Stomach smooth muscle (tissue), 2 donors: Measurements from ENCODE around the gene IL23R.

Experiments used
- H3K27ac ChIP-seq: one replicate; pipeline ENCODE4 v1.7.0; 2013; ENCODE audit warnings: mild to moderate bottlenecking, low read length, inconsistent platforms
- H3K27me3 ChIP-seq, 2 donors: one replicate each; pipeline ENCODE4 v1.7.0; 2013; ENCODE audit warnings: low read length in 2 of 2; ENCODE audit not compliant: insufficient read depth in 2 of 2, control insufficient read depth in 1 of 2
- H3K36me3 ChIP-seq, 2 donors: one replicate each; pipeline ENCODE4 v1.7.0; 2013; ENCODE audit warnings: low read length in 2 of 2; ENCODE audit not compliant: control insufficient read depth in 2 of 2, insufficient read depth in 2 of 2
- H3K4me1 ChIP-seq: one replicate; pipeline ENCODE4 v1.7.0; 2013; ENCODE audit warnings: low read length; ENCODE audit not compliant: control insufficient read depth, insufficient read depth
- H3K4me3 ChIP-seq, 2 donors: one replicate each; pipeline ENCODE4 v1.7.0; 2013; ENCODE audit warnings: low read length in 2 of 2
- H3K9ac ChIP-seq, 2 donors: one replicate each; pipeline ENCODE4 v1.7.0; 2013; ENCODE audit warnings: low read length in 2 of 2, mild to moderate bottlenecking in 1 of 2
- H3K9me3 ChIP-seq, 2 donors: one replicate each; pipeline ENCODE4 v1.7.0; 2013; ENCODE audit warnings: low read length in 2 of 2; ENCODE audit not compliant: control insufficient read depth in 2 of 2
- donor health status: healthy.
- donor health status: Pancreatic carcinoma.

The IL23R gene

DNA sequence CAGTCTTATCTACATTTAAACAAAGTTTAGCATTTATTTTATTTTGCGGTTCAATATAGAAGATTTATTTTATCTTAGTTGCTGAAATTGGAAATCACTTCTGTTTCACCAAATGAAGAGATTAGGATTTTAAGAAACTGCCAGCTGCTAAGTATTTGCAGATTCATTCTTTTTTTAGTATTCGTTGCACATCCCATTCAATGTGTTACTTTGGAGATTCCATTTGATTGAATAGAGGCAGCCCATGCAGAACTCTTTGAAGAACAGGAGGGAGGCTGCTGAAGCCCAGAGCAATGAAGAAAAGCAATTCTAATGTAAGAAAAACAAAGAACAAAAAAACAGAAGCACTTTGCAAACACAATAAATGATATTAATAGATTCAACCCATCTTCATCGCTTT, 102.8 kb downstream of the IL23R start:
- Histone ChIP-seq H3K4me3 (no peak overlapping the region), H3K27ac (no peak overlapping the region), H3K9me3 (peaks cover 0 to 2% of the 10 kb centered on the region in 2 donors), H3K36me3 (no peaks in the 10 kb centered on the region), H3K9ac (no peak overlapping the region), H3K4me1 (no peaks in the 10 kb centered on the region), H3K27me3 (no peaks in the 10 kb centered on the region)

DNA sequence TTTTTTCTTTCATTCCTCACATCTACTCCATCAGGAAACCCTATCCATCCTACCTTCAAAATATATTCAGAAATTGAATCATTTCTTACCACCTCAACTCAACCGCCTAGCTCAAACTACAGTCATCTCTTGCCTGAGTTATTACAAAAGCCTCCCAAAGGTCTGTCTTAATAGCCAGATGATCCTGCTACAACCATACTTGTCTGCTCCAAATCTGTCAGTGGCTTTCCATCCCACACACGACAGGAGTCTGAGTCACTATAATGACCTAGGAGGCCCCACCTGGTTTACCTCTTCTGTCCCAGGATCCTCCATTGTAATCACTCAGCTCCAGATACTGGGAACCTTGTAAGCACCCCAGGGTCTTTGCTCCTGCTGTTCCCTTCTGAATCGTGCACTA, 104.3 kb downstream of the IL23R start:
- Histone ChIP-seq H3K27me3 (no peaks in the 10 kb centered on the region), H3K4me1 (no peaks in the 10 kb centered on the region), H3K36me3 (no peaks in the 10 kb centered on the region), H3K27ac (no peak overlapping the region), H3K4me3 (no peak overlapping the region), H3K9ac (no peak overlapping the region), H3K9me3 (peaks cover 0 to 2% of the 10 kb centered on the region in 2 donors)

DNA sequence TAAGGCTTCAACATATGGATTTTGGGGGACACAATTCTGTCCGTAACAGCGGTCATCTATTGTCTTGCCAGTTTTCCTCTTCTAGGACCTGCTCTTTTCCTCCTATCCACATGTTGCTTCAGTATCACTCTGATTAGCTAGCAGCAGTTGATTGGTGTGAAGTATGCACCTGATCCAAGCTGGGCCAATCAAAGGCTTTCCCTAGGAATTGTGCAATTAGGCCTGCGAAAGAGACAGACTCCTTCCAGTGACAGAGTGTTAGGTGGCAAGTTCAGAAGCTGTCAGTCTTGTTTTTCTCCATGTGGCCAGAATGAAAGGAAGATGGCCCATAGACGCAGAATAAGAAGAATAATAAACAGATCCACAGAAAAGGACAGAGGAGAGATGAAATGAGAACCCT, 107.3 kb downstream of the IL23R start:
- Histone ChIP-seq H3K9ac (no peak overlapping the region), H3K9me3 (peaks cover 0 to 2% of the 10 kb centered on the region in 2 donors), H3K4me3 (no peak overlapping the region), H3K4me1 (no peaks in the 10 kb centered on the region), H3K27me3 (no peaks in the 10 kb centered on the region), H3K36me3 (no peaks in the 10 kb centered on the region), H3K27ac (no peak overlapping the region)

DNA sequence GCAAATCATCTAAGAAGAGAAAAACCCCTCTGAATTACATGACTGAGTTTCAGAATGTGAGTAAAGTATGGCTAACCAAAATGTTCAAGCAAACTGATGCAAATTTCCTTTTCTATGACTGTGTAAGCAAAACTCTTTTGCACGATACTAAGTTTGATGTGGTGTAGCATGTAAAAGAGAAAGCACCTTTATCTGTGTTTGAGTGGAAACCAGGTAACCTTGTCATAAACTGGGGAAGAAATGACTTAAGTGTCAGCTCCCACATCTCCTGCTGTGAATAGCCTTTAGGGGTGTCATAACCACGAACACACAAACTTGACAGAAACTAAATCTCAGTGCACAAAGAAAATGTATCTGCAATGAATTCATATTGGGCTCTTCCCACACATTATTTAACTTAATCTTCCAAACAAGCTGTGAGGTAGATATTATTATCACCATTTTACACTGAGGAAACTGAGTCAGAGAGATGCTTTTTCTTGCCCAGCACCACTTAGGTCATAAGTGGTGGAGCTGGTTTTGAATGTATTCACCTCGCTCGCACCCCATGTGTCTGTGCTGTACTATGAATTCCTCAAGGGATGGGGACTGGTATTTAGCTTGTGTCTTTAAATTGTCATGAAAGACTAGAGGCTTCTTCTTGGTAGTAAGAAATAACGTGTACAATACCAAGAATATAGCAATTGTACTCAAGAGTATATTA, 108.5 kb downstream of the IL23R start:
- Histone ChIP-seq H3K4me3 (no peak overlapping the region), H3K27me3 (no peaks in the 10 kb centered on the region), H3K9me3 (peaks cover 0 to 2% of the 10 kb centered on the region in 2 donors), H3K9ac (no peak overlapping the region), H3K4me1 (no peaks in the 10 kb centered on the region), H3K36me3 (no peaks in the 10 kb centered on the region), H3K27ac (no peak overlapping the region)

DNA sequence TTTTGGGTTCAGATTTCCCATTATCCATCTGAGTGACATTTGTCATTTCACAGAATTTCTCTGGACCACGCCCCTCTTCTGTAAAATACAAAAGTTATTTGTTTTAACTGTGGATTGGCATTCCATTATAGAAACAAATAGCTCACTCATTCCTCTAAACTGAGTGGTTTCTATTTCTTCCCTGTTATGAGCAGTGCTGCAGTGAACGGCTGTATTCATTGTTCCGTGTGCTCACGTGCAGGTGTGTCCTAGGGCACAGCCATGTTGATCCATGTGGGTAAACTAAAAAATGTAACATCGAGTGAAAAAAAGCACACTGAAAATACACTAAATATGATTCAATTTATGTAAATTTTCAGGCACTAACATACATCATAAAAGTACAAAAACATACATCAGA, 114.4 kb downstream of the IL23R start:
- H3K36me3 ChIP-seq, result no peaks in the 10 kb centered on the region
- H3K9ac ChIP-seq, result no peak overlapping the region
- H3K27ac ChIP-seq, result no peak overlapping the region
- no peak overlapping the region for H3K4me3 ChIP-seq
- no peaks in the 10 kb centered on the region for H3K4me1 ChIP-seq
- H3K9me3 ChIP-seq, result no peaks in the 10 kb centered on the region
- H3K27me3 ChIP-seq, result no peaks in the 10 kb centered on the region

DNA sequence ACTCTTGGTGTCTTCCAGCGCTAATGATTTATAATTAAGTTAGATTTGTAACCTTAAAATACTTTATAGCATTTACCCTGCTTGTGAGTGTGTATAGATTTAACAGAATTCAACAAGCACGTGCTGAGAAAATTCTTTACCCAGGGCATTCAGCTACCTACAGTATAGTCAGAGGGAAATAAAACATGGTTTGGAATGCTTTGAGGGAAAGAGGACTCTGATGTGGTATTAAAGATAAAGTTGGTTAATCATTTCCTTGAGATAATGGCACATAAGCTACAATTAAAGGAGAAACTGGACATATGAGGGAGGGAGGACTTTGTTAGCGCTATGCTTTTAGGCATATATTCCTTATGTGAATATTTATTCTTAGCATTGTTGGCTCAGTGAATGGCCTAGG, 115.0 kb downstream of the IL23R start:
- Histone ChIP-seq H3K27me3 (no peaks in the 10 kb centered on the region), H3K9me3 (no peaks in the 10 kb centered on the region), H3K9ac (no peak overlapping the region), H3K4me3 (no peak overlapping the region), H3K36me3 (no peaks in the 10 kb centered on the region), H3K4me1 (no peaks in the 10 kb centered on the region), H3K27ac (no peak overlapping the region)

DNA sequence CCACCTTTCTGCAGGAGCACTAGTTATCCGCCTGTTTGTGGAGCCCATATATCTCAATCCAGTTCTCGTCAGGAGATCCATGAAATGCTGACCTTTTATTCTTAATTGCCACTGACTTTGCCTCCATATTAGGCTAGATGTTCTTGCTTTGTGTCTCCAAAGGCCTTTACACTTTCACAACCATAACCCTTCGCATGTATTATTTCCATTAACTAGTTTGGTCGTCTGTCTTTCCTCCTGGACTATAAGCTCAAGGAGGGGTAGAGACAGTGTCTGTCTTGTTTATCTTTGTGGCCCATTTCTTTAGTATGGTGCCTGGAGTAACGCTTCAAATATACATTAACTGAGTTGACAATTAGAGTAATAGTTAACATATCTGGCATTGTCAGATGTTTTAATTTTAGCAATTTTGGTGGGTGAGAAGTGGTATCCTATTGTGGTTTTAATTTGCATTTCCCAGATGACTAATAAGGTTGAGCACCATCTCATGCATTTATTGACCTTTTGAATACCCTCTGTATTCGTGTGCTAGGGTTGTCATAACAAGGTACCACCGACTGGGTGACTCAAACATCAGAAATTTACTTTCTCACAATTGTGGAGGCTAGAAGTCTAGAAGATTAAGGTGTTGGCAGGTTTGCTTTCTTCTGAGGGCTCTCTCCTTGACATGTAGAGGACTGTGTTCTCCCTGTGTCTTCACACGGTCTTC, 119.7 kb downstream of the IL23R start:
- no peak overlapping the region for H3K27ac ChIP-seq
- no peak overlapping the region for H3K4me3 ChIP-seq
- H3K36me3 ChIP-seq, result no peaks in the 10 kb centered on the region
- no peaks in the 10 kb centered on the region for H3K27me3 ChIP-seq
- H3K9me3 ChIP-seq, result no peaks in the 10 kb centered on the region
- H3K4me1 ChIP-seq, result no peaks in the 10 kb centered on the region
- no peak overlapping the region for H3K9ac ChIP-seq

DNA sequence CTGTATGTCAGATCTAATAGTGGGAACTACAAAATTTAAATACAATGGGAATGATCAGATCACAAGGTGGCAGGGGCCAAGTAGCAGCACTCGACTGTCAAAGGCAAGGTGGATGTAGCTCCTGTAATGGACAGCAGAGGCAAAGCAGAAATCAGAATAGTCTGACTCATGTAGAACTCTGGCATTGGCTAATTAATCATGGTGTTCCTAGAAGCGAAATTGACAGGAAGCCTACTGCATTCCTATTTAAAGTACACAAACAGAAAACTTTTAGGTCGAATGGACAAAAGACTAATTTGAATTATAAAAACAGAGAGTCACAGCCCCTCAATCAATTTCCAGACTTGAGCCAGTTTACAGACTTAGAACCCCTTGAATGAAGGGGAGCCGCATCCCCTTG, 124.0 kb downstream of the IL23R start:
- H3K4me3 ChIP-seq, result no peak overlapping the region
- H3K4me1 ChIP-seq, result no peaks in the 10 kb centered on the region

DNA sequence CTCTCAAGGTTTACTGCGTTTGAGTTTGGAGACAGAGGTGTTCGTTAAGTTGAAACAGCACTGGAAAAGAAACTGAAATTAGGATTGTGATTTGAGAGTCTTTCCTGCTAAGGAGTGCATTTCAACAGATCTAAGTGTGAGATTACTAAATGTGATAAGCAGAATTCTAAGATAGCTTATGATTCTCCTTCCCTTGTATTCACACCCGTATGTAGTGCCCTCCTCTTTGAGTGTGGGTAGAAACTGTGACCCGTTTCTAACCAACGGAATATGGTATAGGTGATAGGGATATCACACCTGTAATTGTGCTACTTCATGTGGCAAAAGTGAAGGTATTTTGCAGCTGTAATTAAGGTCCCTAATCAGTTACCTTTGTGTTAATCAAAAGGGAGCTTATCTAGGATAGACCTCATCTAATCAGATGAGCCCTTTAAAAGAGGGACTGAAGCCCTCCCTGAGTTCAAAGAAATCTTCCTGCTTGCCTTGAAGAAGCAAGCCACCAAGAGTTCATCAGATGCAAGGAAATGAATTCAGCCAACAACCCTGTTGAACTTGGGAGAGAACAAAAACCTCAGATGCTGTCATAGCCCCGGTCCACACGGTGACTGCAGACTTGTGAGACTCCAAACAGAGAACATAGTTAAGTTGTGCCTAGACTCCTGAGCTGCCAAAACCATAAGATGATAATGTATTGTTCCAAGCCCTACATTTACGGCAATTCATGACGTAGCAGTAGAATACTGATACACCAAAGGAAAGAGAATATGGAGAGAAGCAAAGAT, 128.8 kb downstream of the IL23R start:
- H3K36me3 ChIP-seq, result no peaks in the 10 kb centered on the region
- no peaks in the 10 kb centered on the region for H3K4me1 ChIP-seq
- no peak overlapping the region for H3K27ac ChIP-seq
- no peaks in the 10 kb centered on the region for H3K27me3 ChIP-seq
- H3K4me3 ChIP-seq, result no peak overlapping the region
- no peak overlapping the region for H3K9ac ChIP-seq
- no peaks in the 10 kb centered on the region for H3K9me3 ChIP-seq

More for the DNA sequence above, 124.0 kb downstream of the IL23R start:
- Histone ChIP-seq H3K27me3 (no peaks in the 10 kb centered on the region), H3K27ac (no peak overlapping the region), H3K9me3 (no peaks in the 10 kb centered on the region), H3K36me3 (no peaks in the 10 kb centered on the region), H3K9ac (no peak overlapping the region)

DNA sequence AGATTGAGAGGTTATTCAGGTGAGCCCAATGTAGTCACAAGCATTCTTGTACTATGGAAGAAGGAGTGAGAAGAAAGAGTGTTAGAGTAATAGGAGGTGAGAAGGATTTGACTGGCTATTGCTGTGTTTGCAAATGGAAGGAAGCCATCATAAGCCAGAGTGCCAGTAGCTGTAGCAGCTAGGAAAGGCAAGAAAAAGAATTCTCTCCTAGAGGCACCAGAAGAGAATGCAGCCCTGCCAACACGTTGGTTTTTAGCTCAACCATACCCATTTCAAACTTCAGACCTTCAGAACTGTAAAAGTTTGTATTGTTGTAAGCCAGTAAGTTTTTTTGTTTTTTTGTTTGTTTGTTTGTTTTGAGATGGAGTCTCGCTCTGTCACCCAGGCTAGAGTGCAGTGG, 132.5 kb downstream of the IL23R start:
- H3K4me3 ChIP-seq, result no peak overlapping the region
- no peaks in the 10 kb centered on the region for H3K9me3 ChIP-seq
- H3K9ac ChIP-seq, result no peak overlapping the region
- H3K4me1 ChIP-seq, result no peaks in the 10 kb centered on the region
- no peaks in the 10 kb centered on the region for H3K36me3 ChIP-seq
- H3K27ac ChIP-seq, result no peak overlapping the region
- no peaks in the 10 kb centered on the region for H3K27me3 ChIP-seq
